ENCODE data around the gene KAZALD1.
A peak's percentile ranks its signal among the peaks of the same experiment; 100 is the strongest.

KAZALD1 gene

DNA sequence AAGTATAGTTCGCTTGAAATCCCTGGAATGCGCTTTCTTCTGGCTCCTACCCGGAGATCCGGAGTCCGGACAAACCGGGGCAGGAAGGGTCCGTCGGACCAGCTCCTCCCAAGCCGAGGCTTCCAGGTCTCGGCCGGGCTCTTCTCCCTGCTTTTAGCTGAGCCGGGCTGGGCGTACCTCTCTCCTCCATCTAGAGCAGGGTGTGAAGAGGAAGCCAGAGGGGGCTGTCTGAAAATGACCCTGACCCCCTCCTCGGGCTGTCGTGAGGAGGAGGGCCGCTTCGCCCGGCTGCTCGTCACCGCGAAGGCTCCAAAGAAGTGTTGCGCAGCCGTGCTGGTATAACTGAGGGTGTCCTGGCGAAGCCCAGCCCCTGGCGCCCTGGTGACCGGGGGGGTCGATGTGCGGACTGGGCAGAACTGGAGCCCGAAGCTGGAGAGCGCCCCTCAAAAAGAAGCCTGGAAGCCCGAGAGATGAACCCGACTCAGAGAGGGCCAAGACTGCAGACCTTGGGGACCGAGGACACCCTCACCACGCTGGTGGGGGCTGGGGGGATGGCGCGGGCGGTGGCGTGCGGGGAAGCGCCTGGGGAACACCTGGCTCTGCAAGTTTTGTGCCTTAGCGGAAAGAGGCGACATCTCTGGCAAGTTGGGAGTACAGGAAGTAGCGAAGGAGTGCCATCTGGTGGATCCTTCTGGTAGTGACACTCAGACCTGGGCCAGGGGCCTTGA is 5.7 kb downstream of the KAZALD1 start:
- DNase-seq, result peak; percentile 67

DNA sequence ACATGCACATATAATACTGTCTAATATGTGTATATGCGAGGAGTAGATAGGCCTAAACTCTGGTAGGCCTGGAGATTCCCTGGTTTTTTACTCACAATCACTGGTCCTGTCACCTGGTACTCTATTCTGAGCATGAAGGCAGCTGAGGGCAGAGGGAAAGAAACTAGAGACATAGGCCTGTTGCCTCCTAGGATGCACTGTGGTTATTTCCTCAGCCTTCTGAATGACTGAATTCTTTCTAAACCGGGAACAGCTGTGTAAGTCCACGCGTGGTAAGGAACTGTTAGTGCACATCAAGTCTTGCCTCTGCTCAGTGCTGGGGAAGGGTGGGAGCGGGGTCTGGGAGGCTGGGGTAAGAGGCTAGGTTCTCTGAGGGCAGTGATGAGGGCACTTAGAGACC is 7.7 kb downstream of the KAZALD1 start:
- no peak for DNase-seq

DNA sequence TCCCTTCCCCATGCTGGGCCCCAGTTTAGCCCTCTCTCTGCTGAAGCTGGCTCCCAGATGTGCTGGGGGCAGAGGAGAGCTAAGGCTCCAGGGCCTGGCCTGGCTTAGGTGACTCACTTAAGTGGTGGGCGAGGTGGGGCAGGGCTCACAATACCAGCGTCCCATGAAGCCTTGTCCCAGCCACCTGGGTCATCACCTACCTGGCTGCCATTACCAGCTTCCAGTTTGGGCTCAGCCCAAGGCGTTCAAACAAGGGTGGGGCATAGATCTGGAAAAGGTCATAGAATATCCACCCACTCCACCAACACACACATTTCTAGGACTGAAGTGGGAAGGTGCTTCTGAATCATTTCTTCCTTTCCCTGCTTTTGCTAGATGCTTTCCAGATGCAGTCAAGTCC is 8.3 kb downstream of the KAZALD1 start:
- no peak for DNase-seq

- no peak for DNase-seq
Measured at GRCh38 chr10:101071267-101071884, 9.6 kb downstream of the KAZALD1 start.

- DNase-seq, result no peak
Measured at GRCh38 chr10:101071885-101072433, 10.2 kb downstream of the KAZALD1 start.

DNA sequence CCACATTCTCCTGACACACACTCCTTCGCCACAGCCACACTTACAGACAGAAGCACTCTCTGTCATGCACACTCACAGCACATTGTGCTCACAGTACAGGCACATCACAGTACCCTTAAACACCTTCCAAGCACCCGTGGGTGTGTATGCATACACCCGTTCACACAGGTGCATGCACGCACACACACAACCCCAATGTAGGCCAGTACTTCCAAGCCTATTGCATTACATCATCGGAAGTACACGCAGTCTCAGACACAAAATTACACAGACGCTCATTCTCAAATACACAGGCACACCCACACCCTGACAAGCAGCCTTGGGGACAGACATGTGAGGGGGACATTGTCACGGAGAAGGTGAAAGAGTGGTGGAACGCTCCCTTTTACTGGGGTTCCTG is 11.1 kb downstream of the KAZALD1 start:
- no peak for DNase-seq

GRCh38 chr10:101073631-101074030 is 11.8 kb downstream of the KAZALD1 start:
- no peak for DNase-seq

- no peak for DNase-seq
Measured at GRCh38 chr10:101075775-101076174, 14.0 kb downstream of the KAZALD1 start.

- no peak for DNase-seq
Measured at GRCh38 chr10:101076630-101077029, 14.8 kb downstream of the KAZALD1 start.

GRCh38 chr10:101079874-101080273 is 18.1 kb downstream of the KAZALD1 start:
- no peak for DNase-seq

DNA sequence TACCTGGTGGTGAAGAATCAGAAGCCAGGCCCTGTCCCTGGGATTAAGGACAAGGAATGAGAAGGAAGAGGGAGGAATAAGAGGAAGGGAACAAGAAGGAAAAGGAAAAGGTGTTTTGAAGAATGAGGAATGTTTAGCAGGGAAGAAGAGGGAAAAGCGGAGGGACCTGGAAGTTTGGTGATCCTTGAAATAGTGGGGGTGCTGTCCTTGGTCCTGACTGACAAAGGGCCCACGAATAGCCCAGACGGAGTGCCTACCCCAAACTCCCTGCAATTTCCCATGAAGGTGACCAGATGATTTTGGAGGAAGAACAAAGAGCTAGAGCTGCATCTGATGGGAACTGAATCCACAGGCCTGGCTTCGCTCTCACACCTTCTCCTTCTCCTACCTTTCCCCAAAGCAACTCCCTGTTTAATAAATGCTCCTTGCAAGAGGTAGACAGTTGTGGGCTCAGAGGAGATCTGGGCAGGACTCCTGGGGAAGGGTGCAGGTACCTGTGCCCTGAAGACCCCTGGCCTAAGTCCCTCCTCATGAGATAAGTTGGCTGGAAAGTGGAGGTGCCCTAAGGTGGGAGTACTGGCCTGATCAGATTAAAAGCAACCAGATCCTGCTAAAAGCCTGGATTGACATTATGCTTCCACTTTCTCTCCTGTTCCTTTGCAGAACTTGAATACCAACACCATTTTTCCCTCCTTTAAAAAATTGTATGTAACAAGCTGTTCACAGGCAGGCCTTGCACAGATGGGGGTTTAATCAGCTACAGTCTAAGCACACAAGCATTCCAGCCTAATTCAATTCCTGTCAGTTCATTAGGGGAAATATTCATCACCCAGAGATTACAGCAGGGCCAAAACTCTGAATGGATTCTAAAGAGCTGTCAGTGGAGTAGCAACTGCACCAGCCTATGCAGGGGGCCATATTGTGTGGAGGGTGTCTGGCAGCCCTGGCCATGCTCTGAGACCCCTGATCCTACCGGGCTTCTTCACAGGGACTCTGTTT is 19.4 kb downstream of the KAZALD1 start:
- DNase-seq, result no peak

- DNase-seq, result no peak
Measured at GRCh38 chr10:101085846-101086245, 24.1 kb downstream of the KAZALD1 start.

DNA sequence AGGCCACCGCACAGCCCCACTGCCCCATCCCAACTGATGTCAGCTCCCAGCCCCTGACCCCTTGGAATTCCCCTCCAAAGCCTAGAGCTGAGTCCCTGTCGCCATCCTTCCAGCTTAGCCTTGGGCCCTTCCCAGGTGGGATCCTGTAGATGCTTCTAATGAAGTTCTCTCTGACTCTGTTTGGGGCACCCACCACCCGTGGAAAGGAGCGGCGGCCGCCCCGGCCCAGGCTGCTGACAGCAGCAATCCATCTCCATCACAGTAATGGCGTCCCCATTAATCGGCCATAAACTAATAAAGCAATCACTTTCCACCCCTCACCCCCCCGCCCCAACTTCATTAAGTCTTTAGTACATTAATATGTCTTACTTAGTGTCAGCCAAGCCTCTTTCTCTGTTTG is 25.6 kb downstream of the KAZALD1 start:
- DNase-seq, result no peak

- no peak for DNase-seq
Measured at GRCh38 chr10:101087965-101088364, 26.2 kb downstream of the KAZALD1 start.

- no peak for DNase-seq
Measured at GRCh38 chr10:101089520-101090299, 27.9 kb downstream of the KAZALD1 start.

DNA sequence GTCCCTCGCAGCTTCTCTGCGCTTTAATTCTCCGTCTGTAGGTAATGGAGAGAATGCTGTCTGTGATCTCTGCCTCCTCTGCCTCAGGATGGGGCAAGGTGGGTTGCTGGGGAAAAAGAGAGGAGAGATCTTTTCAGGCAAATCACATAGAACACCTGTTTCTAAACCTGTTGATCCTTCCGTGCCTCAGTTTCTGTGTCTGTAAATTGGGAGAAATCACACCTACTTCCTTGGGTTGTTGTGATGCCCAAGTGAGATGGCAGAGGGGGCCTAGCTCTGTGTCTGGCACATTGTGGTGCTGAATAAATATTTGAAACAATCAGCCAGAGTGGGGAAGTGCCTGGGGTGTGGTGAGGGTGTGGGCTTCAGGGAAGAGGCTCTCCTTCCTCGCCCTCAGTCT is 28.8 kb downstream of the KAZALD1 start:
- DNase-seq, result no peak

DNA sequence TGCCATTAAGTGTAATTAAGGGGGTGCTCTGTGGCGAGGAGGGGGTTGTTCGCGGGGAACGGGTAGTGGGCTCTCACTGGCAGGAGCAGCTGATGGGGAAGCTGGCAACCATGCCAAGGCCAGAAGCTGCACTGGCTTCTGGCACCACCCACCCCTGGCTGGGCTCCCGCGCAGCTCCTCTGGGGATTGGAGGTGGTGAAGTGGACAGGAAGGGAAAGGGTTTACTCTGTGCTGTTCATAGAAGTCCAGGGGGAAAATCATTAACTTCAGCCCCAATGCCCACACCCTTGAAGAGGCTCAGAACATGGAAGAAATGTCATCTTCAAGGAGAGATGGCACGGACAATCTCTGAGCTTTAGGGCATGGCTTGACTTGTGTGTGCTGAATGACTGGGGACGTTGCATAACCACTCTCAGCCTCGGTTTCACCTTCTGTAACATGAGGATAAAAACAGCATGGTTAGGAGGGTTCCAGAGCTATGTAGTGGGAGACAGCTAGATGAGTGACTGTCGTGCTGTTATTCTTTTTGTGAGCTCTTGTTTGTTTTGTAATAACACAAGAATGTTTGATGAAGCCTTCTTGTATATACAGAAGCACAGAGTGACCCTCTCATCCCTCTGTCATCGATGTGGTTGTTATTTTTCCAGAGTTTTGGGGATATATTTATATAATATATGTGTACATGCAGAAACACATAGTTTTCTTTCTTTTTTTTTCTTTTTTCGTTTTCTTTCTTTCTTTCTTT is 29.9 kb downstream of the KAZALD1 start:
- no peak for DNase-seq

- DNase-seq, result no peak
Measured at GRCh38 chr10:101092881-101093354, 31.1 kb downstream of the KAZALD1 start.

DNA sequence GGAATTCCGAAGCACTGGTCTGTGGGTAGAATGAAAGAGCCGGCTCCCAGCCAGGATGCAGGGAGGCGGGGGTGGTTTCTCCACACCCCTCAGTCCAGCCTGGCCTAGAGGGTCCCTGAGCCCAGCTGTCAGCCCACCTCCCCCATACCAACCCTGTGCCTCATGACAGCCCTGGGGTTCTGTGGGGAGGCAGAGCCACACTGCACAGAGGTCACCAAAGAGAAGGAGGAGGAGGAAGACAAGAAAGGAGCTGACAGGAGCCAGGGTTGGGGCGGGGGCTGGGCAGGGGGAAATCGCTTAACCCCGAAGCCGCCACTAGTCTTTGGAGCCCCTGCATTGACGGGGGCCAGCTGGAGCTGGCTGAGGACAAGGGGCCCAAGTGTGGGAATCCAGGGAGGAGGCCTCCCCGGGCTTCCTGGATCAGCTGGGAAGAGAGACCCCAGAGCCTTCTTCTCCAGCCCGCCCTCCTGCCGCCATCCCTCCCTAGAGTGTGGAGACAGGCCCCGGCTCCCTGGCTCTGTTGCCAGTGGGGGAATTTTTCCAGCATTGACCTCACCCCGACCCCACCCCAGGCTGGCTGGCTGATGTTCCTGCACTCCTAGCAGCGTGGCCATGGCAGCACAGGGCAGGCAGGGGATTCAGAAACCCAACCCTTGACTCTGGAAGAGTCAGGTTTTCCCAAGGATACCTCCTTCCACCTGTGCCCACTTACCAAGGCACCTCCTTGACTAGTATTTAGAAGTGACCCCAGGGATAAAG is 32.5 kb downstream of the KAZALD1 start:
- DNase-seq, result no peak

DNA sequence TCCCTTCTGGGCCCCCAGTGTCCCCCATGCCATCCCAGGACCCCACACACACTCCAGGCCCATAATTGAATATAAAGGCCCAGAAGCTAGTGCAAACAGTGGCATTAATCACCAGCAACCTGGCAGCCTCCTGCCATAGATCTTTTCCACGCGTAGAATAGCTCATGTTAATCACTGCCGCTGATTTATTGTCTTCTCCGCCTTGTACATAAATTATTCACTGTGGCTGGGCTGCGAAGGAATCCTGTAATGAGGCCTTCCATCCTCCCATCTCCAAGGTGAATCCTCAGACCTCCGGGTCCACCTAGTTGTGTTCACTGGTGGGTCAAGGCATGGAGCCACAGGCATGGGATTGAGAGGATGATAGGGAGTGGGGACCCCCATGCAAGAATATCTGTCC is 33.2 kb downstream of the KAZALD1 start:
- DNase-seq, result no peak

Measured in T-helper 9 cell (primary cell).